Neural progenitor cell (in vitro differentiated cells): ENCODE measurements around the gene TNFRSF25. TPM values are rescaled to one million over a fixed set of nuclear protein-coding genes. Genes with fewer than 3 reads are reported as not detected.

Source experiments
- DNase-seq: peaks from one replicate; pipeline ENCODE4 v3.0.0-alpha.2; 2016; ENCODE audit warnings: low spot score
- H2AFZ ChIP-seq: fragments of 200-600 bp; sonication (generic); replicated peaks from 2 replicates; pipeline ENCODE4 v1.6.1; 2016; ENCODE audit warnings: antibody characterized with exemption
- H3F3A ChIP-seq: fragments of 200-600 bp; sonication (generic); 2 replicates; pipeline ENCODE4 v1.6.1; 2016; ENCODE audit warnings: antibody characterized with exemption, low read depth
- H3K27ac ChIP-seq: fragments of 200-600 bp; sonication (generic); 2 replicates; pipeline ENCODE4 v1.5.1; 2016; ENCODE audit warnings: mild to moderate bottlenecking
- H3K27me3 ChIP-seq: fragments of 200-600 bp; sonication (generic); 2 replicates; pipeline ENCODE4 v1.6.1; 2016; ENCODE audit warnings: mild to moderate bottlenecking, moderate library complexity
- H3K36me3 ChIP-seq: fragments of 200-600 bp; sonication (generic); 2 replicates; pipeline ENCODE4 v1.5.1; 2016
- H3K4me1 ChIP-seq: fragments of 200-600 bp; sonication (generic); 2 replicates; pipeline ENCODE4 v1.6.1; 2016; ENCODE audit warnings: mixed run types
- H3K4me2 ChIP-seq: fragments of 200-600 bp; sonication (generic); 2 replicates; pipeline ENCODE4 v1.6.1; 2016
- H3K4me3 ChIP-seq: fragments of 200-600 bp; sonication (generic); 2 replicates; pipeline ENCODE4 v1.5.1; 2016
- H3K79me2 ChIP-seq: fragments of 200-600 bp; sonication (generic); 2 replicates; pipeline ENCODE4 v1.6.1; 2016; ENCODE audit warnings: low read depth
- H3K9ac ChIP-seq: fragments of 200-600 bp; sonication (generic); 2 replicates; pipeline ENCODE4 v1.6.1; 2016
- H3K9me3 ChIP-seq: fragments of 200-600 bp; sonication (generic); 2 replicates; pipeline ENCODE4 v1.5.1; 2016; ENCODE audit warnings: low read depth
- H4K20me1 ChIP-seq: fragments of 200-600 bp; sonication (generic); 2 replicates; pipeline ENCODE4 v1.6.1; 2016; ENCODE audit warnings: low read depth
- H3K27ac Mint-ChIP-seq: 3 replicates; pipeline ENCODE4 v1.8.0; 2021; ENCODE audit warnings: mixed read lengths
- H3K27me3 Mint-ChIP-seq: 2 replicates; pipeline ENCODE4 v1.8.0; 2022; ENCODE audit warnings: low read depth, mild to moderate bottlenecking, inconsistent platforms, moderate library complexity, mixed read lengths; ENCODE audit not compliant: insufficient read depth
- H3K36me3 Mint-ChIP-seq: 3 replicates; pipeline ENCODE4 v1.8.0; 2021; ENCODE audit warnings: mixed read lengths
- H3K4me1 Mint-ChIP-seq: 3 replicates; pipeline ENCODE4 v1.8.0; 2021; ENCODE audit warnings: mixed read lengths
- H3K4me3 Mint-ChIP-seq: 3 replicates; pipeline ENCODE4 v1.8.0; 2021; ENCODE audit warnings: mild to moderate bottlenecking, moderate library complexity, mixed read lengths
- H3K9me3 Mint-ChIP-seq: 3 replicates; pipeline ENCODE4 v1.8.0; 2020; ENCODE audit warnings: mixed read lengths
- EZH2 ChIP-seq: fragments of 200-600 bp; sonication (generic); IDR thresholded peaks from 2 replicates; pipeline ENCODE4 v1.6.1; 2017; ENCODE audit warnings: antibody characterized with exemption, mild to moderate bottlenecking, moderate library complexity
- EZH2phosphoT487 ChIP-seq: fragments of 200-600 bp; sonication (generic); IDR thresholded peaks from 2 replicates; pipeline ENCODE4 v1.6.1; 2017; ENCODE audit warnings: antibody characterized with exemption
- total RNA-seq: library from RNA; depleted of rRNA; stranded (reverse); fragments of >200 nt; gene quantifications from 2 replicates; pipeline ENCODE4 v1.2.3, GENCODE V29; 2015; ENCODE audit warnings: low replicate concordance
- TF ChIP-seq, protein P1 (sequence below): fragments of 200-600 bp; sonication (generic); IDR thresholded peaks from 2 replicates; pipeline ENCODE4 v1.5.1; 2017; ENCODE audit warnings: antibody characterized with exemption, mild to moderate bottlenecking

The TNFRSF25 gene
- total RNA-seq, 1 donor from 2014 or later: 15.6 TPM

DNA sequence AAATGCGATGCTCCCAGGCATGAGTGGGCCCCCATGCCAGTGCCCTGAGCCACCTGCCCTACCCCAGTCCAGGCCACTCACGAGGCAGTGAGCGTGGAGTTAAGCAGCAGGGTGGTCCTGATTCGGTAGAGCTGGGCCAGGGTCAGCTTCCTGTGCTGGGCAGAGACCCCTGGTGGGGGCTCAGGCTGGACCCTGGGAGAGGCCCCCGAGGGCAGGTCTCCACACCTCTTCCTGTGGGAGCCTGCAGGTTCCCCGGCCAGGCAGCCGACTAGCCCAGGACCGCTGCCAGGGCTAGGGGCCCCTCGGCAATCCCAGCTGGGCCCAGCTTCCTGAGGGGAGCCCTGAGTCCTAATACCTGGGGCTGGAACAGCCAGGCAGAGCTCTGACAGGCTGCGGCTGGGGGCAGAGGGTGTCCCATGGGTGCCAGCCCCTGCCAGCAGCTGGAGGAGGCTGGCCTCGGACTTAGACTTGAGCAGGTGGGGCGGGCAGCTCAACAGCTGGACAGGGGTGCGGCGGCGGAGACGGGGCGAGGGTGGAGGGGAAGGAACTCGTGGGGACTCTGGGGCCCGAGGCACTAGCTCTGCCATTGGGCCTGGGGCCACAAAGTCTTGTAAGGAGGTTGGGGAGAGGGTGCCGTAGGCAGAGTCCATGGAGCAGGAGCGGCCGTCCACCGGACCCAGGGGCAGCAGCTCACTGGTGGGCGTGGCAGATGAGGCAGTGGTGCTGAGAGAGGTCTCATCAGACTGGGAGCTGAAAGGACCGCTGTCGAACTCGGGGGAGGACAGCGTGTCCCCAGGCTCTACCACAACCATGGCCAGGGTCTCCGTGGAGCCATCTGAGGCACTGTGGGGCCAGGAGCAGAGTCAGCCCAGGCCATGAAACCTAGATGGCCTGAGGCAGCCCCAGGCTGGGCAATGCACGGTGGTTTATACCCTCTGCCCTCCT, 2.0 kb upstream of the TNFRSF25 start:
- H3K4me3 Mint-ChIP-seq: no peak overlapping the region
- Histone ChIP-seq H3K79me2 (no peaks in the 10 kb centered on the region), H3K4me3 (no peak overlapping the region), H3F3A (no peaks in the 10 kb centered on the region), H3K27ac (no peak overlapping the region), H3K36me3 (no peaks in the 10 kb centered on the region), H3K4me1 (peaks cover 10% of the 10 kb centered on the region), H3K27me3 (peaks cover 28% of the 10 kb centered on the region), H2AFZ (no peak overlapping the region), H3K4me2 (no peak overlapping the region), H4K20me1 (no peaks in the 10 kb centered on the region), H3K9me3 (no peaks in the 10 kb centered on the region), H3K9ac (no peak overlapping the region)
- peaks cover 4% of the 10 kb centered on the region for H3K27me3 Mint-ChIP-seq
- H3K36me3 Mint-ChIP-seq: peaks cover 5% of the 10 kb centered on the region
- no peak for DNase-seq
- no peaks in the 10 kb centered on the region for H3K9me3 Mint-ChIP-seq
- no peak overlapping the region for H3K27ac Mint-ChIP-seq
- TF ChIP-seq EZH2phosphoT487 (no peak), EZH2 (no peak)
- TF ChIP-seq, protein P1, sequence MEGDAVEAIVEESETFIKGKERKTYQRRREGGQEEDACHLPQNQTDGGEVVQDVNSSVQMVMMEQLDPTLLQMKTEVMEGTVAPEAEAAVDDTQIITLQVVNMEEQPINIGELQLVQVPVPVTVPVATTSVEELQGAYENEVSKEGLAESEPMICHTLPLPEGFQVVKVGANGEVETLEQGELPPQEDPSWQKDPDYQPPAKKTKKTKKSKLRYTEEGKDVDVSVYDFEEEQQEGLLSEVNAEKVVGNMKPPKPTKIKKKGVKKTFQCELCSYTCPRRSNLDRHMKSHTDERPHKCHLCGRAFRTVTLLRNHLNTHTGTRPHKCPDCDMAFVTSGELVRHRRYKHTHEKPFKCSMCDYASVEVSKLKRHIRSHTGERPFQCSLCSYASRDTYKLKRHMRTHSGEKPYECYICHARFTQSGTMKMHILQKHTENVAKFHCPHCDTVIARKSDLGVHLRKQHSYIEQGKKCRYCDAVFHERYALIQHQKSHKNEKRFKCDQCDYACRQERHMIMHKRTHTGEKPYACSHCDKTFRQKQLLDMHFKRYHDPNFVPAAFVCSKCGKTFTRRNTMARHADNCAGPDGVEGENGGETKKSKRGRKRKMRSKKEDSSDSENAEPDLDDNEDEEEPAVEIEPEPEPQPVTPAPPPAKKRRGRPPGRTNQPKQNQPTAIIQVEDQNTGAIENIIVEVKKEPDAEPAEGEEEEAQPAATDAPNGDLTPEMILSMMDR: no peak
- no peaks in the 10 kb centered on the region for H3K4me1 Mint-ChIP-seq

DNA sequence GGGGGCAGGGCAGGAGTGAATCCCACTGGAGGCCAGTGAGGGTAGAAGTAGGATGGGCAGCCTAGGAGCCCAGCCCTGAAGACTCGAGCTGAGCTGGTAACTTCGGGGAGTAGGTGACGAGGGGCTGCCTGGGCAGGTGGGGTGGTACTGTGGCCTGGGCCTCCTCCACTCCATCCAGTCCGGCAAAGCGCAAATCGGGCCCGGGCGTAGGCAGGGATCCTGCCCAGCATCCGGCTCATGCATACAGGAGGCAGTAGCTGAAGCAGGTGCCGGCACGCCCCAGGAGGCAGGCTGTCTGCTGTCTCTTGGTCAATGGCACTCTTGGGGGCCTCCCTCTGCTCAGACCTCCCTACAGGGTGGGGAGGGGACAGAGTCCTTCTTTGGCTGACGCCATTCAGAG, 1.3 kb upstream of the TNFRSF25 start:
- H3K27ac Mint-ChIP-seq: no peak overlapping the region

DNA sequence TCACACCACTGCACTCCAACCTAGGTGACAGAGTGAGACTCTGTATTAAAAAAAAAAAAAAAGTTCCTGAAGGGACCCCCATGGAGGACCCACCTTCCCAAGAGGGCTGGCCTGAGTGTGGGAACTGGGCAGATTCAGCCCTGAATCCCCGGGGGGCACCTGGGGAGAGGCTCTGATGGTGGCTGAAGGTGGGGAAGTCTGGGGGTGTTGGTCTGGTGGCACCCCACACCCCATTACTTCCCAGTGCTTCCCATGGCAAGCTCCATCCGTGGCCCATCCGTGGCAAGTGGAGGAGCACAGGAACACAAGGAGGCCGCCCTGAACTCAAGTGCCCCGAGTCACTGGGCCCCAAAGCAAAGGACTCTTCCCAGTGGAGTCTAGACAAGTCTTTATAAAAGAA, 778 bp upstream of the TNFRSF25 start:
- Histone ChIP-seq H3K36me3 (no peaks in the 10 kb centered on the region), H3K4me3 (no peak overlapping the region), H2AFZ (no peak overlapping the region), H4K20me1 (no peaks in the 10 kb centered on the region), H3K79me2 (no peaks in the 10 kb centered on the region), H3K27me3 (peaks cover 28% of the 10 kb centered on the region), H3F3A (no peaks in the 10 kb centered on the region), H3K9me3 (no peaks in the 10 kb centered on the region), H3K4me1 (peaks cover 10% of the 10 kb centered on the region), H3K9ac (no peak overlapping the region), H3K4me2 (no peak overlapping the region), H3K27ac (no peak overlapping the region)
- H3K9me3 Mint-ChIP-seq: no peaks in the 10 kb centered on the region
- no peak for DNase-seq
- peaks cover 2% of the 10 kb centered on the region for H3K27me3 Mint-ChIP-seq
- H3K27ac Mint-ChIP-seq: no peak overlapping the region
- peaks cover 6% of the 10 kb centered on the region for H3K36me3 Mint-ChIP-seq
- no peaks in the 10 kb centered on the region for H3K4me1 Mint-ChIP-seq
- no peak for TF ChIP-seq EZH2
- TF ChIP-seq, protein P1: no peak
- no peak for TF ChIP-seq EZH2phosphoT487
- no peak overlapping the region for H3K4me3 Mint-ChIP-seq

More for the DNA sequence above, 1.3 kb upstream of the TNFRSF25 start:
- peaks cover 10% of the 10 kb centered on the region for H3K4me1 ChIP-seq
- Mint-ChIP-seq H3K4me1 (no peaks in the 10 kb centered on the region), H3K4me3 (no peak overlapping the region), H3K9me3 (no peaks in the 10 kb centered on the region), H3K36me3 (peaks cover 6% of the 10 kb centered on the region), H3K27me3 (peaks cover 4% of the 10 kb centered on the region)
- H2AFZ ChIP-seq: no peak overlapping the region
- H3K27ac ChIP-seq: no peak overlapping the region
- no peaks in the 10 kb centered on the region for H3K9me3 ChIP-seq
- DNase-seq: no peak
- H3K79me2 ChIP-seq: no peaks in the 10 kb centered on the region
- TF ChIP-seq EZH2phosphoT487 (no peak), EZH2 (no peak)
- TF ChIP-seq, protein P1: no peak
- H4K20me1 ChIP-seq: no peaks in the 10 kb centered on the region
- H3K27me3 ChIP-seq: peaks cover 28% of the 10 kb centered on the region
- no peaks in the 10 kb centered on the region for H3K36me3 ChIP-seq
- no peaks in the 10 kb centered on the region for H3F3A ChIP-seq
- no peak overlapping the region for H3K4me3 ChIP-seq
- no peak overlapping the region for H3K4me2 ChIP-seq
- H3K9ac ChIP-seq: no peak overlapping the region
